Measurements from ENCODE around the gene ACBD6.
"Not testable (repeated sequence)": the region's sequence is repeated elsewhere in the genome, so short reads cannot be mapped to it uniquely, and the experiment has no call there.

Gene ACBD6

GRCh38 chr1:180412583-180412982 is 89.8 kb downstream of the ACBD6 start:
- no peak for DNase-seq

DNA sequence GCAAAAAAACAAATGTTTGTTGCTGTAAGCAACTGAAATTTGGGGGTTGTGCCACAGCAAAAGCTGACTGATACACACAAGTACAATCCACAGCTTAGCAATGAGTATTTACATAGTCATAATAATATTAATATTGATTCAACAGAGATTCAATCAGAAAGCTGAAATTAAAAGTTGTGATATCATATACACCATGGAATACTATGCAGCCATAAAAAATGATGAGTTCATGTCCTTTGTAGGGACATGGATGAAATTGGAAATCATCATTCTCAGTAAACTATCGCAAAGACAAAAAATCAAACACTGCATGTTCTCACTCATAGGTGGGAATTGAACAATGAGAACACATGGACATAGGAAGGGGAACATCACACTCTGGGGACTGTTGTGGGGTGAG is 94.2 kb downstream of the ACBD6 start:
- DNase-seq: not testable (repeated sequence)

DNA sequence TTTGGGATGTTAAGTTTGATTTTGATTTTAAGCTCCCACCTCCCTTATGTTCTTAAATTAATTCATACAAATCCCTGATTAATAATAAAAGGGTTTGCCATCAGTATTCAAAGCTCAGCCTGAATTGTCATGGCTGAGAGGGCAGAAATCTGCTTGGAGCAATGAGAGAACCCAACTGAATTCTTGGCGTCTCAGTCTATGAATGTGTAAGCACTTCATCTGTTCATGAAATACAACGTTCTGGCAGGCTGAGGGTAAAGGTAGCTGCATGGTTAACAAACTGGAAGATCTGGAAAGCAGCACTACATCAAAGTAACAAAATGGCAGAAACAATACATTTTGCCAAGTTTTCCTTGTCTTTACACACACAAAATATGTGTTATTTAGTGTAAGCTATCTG is 95.3 kb downstream of the ACBD6 start:
- DNase-seq: no peak

GRCh38 chr1:180402551-180402950 is 99.8 kb downstream of the ACBD6 start:
- no peak for DNase-seq

- DNase-seq: no peak
These were observed 100.4 kb downstream of the ACBD6 start for GRCh38 chr1:180402001-180402400.

DNA sequence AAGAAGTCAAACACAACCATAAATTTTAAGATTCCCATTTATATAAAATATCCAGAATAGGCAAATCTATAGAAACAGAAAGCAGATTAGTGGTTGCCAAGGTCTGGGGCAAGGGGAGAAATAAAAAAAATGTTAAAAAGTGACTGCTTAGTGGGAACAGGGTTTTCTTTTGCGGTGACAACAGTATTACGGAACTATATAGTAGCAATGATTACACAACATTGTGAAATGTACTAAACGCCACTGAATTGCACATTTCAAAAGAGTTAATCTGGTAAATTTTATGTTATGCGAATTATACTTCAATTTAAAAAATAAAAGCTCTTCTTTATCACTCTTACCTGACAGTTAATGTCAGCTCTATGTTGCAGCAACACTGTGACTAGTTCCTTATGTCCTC is 105.2 kb downstream of the ACBD6 start:
- DNase-seq: no peak

- no peak for DNase-seq
These were observed 109.8 kb downstream of the ACBD6 start for GRCh38 chr1:180392427-180393145.

DNA sequence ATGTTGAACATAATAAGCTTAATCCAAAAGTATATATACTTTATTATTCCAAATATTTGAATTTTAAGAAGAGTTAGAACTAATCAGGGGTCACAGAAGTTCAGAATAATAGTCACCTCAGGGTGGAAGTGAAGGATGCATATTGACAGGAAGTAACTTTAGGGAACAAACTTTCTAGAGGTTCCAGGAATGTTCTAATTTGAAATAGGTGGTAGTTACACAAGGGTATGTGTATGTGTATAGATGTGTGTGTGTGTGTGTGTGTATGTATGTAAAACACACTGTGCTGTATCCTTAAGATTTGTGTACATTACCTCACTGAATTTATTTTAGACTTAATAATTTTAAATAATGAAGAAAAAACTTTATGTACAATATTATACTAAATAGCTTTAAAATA is 110.4 kb downstream of the ACBD6 start:
- no peak for DNase-seq

GRCh38 chr1:180387413-180387812 is 115.0 kb downstream of the ACBD6 start:
- DNase-seq: no peak

DNA sequence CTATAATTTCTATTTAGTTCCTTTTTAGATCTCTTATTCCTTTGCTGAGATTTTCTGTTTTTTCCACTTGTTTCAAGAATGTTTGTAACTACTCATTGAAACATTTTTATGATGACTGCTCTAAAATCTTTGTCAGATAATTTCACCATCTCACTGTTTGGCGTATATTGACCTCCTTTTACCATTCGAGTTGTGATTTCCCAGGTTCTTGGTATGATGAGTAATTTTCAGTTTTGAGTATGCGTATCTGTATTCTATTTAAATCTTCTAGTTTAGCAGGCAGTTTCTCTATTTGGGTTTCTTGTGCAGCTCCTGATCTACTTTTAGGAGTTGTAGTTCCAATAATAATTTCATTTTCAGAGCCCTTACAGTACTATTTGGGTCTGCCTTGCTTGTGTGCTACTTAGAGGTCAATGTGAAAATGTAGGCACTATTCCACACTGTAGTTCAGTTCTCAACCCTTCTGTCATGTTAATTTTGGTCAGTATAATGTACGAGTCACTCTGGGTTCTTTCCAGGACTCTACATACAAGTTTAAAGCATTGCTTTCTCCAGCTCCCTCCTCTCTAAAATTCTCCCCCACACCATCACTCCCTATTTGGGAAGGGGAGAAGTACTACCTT is 115.5 kb downstream of the ACBD6 start:
- DNase-seq: no peak

GRCh38 chr1:180385144-180385543 is 117.2 kb downstream of the ACBD6 start:
- DNase-seq: no peak

- no peak for DNase-seq
These were observed 117.9 kb downstream of the ACBD6 start for GRCh38 chr1:180384286-180385005.

GRCh38 chr1:180382326-180383115 is 119.9 kb downstream of the ACBD6 start:
- DNase-seq: no peak

GRCh38 chr1:180381184-180381580 is 121.2 kb downstream of the ACBD6 start:
- no peak for DNase-seq

DNA sequence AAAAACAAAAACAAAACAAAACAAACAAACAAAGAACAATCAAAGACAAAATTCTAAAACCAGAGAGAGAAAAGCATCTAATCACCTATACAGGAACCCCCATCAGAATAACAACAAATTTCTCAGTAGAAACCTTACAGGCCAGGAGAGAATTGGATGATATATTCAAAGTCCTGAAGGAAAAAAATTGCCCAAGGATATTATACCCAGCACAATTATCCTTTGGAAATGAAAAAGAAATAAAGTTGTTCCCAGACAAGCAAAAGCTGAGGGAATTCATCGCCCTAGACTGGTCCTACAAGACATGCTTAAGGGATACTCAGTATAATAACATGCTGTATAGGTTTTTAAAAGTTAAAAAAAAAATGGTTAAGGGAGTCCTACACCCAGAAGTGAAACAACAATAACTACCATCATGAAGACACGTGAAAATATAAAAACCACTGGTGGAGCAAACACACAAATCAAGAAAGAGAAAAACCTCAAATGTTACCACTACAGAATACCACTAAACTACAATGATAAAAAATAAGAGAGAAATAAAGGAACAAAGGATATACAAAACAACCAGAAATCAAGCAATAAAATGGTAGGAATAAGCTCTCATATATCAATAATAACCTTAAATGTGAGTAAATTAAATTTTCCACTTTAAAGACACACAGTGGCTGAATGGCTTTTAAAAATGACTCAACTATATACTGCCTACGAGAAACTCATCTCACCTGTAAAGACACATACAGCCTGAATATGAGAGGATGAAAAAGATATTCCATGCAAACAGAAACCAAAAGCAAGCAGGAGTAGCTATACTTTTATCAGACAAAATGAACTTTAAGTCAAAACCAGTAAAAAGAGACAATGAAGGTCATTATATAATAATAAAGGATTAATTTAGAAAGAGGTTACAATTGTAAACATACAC is 121.9 kb downstream of the ACBD6 start:
- no peak for DNase-seq

DNA sequence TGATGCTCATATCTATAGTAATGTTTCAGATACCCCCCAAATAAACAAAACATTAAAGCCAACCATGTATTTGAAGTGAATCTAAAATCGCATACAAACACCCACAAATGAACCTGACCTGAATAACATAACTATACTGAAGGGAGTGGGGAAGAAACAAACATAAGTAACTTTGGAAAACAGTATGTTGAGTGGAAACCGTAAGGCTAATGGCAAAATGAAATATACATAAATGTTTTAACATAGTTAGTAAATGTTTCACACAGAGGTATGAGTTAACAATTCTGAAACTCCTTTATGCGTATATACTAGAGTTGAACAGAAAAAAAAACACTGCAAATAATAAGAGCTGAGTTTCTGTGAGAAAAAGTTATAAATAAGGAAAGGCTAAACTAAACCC is 125.6 kb downstream of the ACBD6 start:
- no peak for DNase-seq

DNA sequence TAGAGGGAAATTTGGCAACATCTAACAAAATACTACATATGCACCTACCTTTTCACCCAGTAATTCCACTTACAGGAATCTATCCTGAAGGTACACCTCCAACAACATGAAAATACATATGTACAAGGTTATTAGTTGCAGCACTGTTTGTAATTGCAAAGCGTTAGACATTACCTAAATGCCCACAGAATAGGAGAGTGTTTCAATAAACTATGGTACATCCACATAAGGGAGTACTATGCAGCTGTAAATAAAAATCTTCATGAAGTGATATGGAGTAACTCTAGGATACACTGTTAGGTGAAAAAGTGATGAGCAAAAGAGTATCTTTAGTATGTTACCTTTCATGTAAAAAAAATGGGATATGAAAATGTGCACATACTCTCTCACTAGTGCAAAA is 126.1 kb downstream of the ACBD6 start:
- no peak for DNase-seq

DNA sequence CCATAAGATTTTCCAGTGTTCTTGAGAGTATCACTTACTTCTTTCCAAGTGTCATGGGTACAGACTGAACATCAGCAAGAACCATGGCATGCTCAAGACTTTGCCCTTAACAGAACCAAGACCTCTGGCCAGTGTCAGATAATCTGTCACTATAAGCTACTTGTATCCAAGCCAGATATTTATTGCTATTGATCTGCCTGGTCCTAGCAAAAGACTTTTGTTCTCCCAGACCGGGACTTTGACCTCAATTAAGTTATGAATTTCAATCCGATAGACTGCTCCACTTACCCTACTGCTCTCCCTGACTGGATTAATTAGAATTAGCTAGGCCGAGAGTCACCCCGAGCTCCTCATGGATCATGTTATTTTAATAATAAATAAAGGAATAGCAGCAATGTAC is 129.6 kb downstream of the ACBD6 start:
- no peak for DNase-seq

DNA sequence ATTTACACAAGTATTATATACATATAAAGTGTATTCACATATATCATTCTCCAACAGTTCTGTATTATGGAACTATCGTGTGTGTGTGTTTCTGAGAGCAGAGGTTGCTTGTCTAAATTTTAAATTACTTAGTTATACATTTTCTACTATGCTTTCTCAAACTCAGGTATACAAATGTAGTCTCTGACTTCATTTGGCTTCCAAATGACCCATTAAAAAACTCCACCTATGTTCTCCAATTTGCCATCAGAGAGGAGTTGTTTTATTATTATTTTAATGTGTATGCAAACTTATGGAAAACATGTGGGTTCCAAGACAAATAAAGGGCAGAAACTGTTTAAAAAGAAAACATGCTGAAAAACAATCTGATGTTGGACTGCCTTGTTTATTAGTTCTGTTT is 131.8 kb downstream of the ACBD6 start:
- DNase-seq: no peak

DNA sequence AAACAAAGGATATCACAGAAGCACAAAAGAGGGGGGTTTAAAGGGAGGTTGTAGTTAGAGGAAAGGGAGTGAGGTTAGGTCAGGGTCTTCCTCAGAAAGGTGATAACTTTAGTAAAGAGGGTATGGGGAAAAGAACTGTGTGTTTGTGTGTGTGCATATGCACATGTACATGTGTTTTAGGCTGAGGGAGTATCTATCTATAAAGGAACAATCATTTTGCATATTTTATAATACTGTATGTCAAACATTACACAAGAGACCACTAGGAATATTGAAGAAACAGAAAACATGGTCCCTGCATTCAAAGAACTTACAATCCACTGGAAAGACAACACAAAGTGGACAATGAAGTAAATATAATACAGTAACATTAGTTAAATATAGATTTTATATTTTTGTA is 132.2 kb downstream of the ACBD6 start:
- no peak for DNase-seq

DNA sequence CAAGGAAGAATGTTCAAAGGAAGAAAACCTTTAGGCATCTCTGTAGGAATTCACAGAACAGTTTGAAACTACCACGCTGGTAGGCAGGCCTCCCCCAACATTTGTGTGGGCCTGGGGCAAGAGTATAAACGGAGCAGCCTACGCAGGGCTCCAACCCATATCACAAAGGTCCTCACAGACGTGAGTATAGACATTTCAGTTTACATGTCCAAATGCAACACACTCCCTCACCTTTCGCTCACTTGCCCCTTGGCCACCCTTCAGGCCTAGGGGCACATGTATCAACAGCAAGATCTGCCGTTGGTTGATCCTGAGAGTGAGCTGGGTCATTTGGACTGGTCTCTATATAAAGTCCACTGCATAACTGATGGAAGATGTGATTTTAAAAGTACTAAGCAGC is 133.3 kb downstream of the ACBD6 start:
- DNase-seq: no peak

GRCh38 chr1:180366371-180367068 is 135.9 kb downstream of the ACBD6 start:
- DNase-seq: no peak

Data from NCI-H1417 treated with DMSO at 0.1 percent for 48 hours (cell line).